ENCODE data around the gene GAL3ST3. TPM values are rescaled to one million over a fixed set of nuclear protein-coding genes. Genes with fewer than 3 reads are reported as not detected.

Gene GAL3ST3
- total and polyA plus RNA-seq, 2 experiments from 2014 or later = 15.6 to 63.4 TPM

DNA sequence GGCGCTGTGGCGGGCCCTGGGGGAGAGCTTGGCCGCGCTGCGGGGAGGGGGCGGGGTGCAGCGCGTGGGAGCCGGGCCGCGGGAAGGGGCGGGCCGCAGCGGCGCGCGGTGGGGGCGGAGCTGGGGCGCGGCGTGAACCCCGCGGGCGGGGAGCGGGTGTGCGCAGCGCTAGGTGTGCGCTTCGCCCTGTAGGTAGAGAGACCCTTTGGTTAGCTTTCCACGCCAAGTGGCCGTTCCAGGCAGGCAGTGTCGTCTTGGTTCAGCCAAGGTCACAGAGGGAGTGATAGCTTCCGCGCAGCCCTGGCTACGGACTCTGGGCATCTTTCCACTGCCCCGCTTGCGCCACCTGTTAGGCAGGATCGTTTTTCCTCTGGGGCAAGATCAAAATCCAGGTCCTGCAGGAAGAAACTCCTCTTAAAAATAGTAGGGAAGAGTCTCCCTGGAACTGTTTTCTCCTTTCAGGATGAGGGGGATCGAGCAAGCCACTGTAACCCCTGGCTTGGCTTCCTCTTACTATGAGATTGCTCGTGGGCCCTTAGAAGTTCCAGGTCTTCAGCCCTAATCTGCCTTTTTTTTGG is 46.2 kb downstream of the GAL3ST3 start:
- peaks cover 39% of the 10 kb centered on the region for H3K79me2 ChIP-seq (replicated peaks; ENCODE audit: insufficient read depth)
- H3K27ac ChIP-seq (ENCODE audit: low read depth) = peak overlapping the region; percentile 99
- peak overlapping the region; percentile 100 for H3K4me3 Mint-ChIP-seq
- peaks cover 13% of the 10 kb centered on the region for H3K27me3 Mint-ChIP-seq (ENCODE audit: insufficient read depth, low read depth, poor library complexity)
- TF ChIP-seq JUNB (IDR thresholded peaks at IDR 0.05; ENCODE audit: unreplicated experiment) (no peak), NANOG (IDR thresholded peaks at IDR 0.05; ENCODE audit: borderline replicate concordance) (no peak)
- TF ChIP-seq, protein P1, sequence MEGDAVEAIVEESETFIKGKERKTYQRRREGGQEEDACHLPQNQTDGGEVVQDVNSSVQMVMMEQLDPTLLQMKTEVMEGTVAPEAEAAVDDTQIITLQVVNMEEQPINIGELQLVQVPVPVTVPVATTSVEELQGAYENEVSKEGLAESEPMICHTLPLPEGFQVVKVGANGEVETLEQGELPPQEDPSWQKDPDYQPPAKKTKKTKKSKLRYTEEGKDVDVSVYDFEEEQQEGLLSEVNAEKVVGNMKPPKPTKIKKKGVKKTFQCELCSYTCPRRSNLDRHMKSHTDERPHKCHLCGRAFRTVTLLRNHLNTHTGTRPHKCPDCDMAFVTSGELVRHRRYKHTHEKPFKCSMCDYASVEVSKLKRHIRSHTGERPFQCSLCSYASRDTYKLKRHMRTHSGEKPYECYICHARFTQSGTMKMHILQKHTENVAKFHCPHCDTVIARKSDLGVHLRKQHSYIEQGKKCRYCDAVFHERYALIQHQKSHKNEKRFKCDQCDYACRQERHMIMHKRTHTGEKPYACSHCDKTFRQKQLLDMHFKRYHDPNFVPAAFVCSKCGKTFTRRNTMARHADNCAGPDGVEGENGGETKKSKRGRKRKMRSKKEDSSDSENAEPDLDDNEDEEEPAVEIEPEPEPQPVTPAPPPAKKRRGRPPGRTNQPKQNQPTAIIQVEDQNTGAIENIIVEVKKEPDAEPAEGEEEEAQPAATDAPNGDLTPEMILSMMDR (conservative IDR thresholded peaks at IDR 0.05; ENCODE audit: low read depth in 2 of 2) = peak in 1 of 2 experiments; percentile 14; a peak in 1 of 4 replicates
- no peaks in the 10 kb centered on the region for H3K9me3 Mint-ChIP-seq
- H3K36me3 ChIP-seq (ENCODE audit: insufficient read depth) = peaks cover 24% of the 10 kb centered on the region
- ATAC-seq (no peak; the same call in 2 of the 3 replicates), DNase-seq (ENCODE audit: low spot score) (peak; percentile 39)
- H3K4me3 ChIP-seq = peak overlapping the region; percentile 97
- H3K36me3 Mint-ChIP-seq (ENCODE audit: low read depth) = peaks cover 67% of the 10 kb centered on the region
- H3K27me3 ChIP-seq (ENCODE audit: insufficient read depth) = no peaks in the 10 kb centered on the region
- H3K4me1 Mint-ChIP-seq = peaks cover 22% of the 10 kb centered on the region
- H3K27ac Mint-ChIP-seq = peak overlapping the region; percentile 99
- H3F3A ChIP-seq (replicated peaks; ENCODE audit: low read depth) = peaks cover 18% of the 10 kb centered on the region; the same call in 1 of the 2 replicates
- H3K9me2 ChIP-seq (ENCODE audit: insufficient read depth) = no peaks in the 10 kb centered on the region
- H2AFZ ChIP-seq = peak overlapping the region; percentile 56; the same call in 1 of the 2 replicates
- H3K4me2 ChIP-seq = peak overlapping the region; percentile 93
- peaks cover 17% of the 10 kb centered on the region; the same call in 1 of the 2 replicates for H3K4me1 ChIP-seq (ENCODE audit: insufficient read depth)
- peaks cover 7% of the 10 kb centered on the region; the same call in 1 of the 2 replicates for H4K20me1 ChIP-seq (replicated peaks; ENCODE audit: insufficient read depth)

DNA sequence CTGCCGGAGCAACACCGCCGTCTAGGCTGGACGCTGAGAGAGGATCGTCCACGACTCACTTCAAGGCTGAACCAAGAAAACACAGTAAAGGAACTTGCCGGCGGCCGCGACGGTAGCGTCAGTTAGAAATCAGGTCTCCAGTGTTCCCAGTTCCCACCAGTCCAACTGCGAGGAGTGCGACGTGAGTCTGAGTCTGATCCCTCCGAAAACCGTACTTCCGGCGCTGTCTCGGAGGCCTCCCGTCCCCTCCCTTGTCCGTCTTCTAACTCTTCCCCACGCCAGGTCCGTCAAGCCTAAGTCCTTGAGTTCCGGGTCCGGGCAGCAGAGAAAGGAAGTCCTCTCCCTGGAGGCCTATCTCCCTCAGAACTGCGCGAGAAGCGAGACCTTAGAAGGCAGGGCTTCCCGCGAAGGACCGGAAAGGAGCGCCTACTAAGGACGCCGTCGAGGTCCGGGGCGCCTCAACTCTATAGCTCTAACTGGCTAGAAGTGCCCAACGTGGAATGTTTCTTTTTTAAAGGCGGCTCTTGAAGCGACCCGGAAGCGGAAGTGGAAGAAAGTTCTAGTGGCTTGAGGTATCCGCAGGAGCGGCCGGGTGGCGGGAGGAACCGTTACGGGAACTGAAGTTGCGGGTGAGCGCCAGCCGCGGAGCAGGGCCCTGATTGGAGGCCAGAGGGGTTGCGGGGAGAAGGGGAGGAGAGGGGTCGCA is 46.9 kb downstream of the GAL3ST3 start, which contains the start of the genes BANF1 and EIF1AD:
Gene BANF1 (plus strand): TSS at position 562 of the 706 bp plus-strand sequence. CDS start 748 bp downstream, outside the sequence.
Gene EIF1AD (minus strand): TSS at position 216 of the 706 bp plus-strand sequence. CDS start 1,768 bp downstream, outside the sequence.
- peak within 1 kb of the TSS; percentile 99 for H3K27ac ChIP-seq (ENCODE audit: low read depth)
- Mint-ChIP-seq H3K9me3 (no peaks in the 10 kb centered on the region), H3K4me3 (peak within 1 kb of the TSS; percentile 100), H3K27me3 (ENCODE audit: insufficient read depth, low read depth, poor library complexity) (peaks cover 14% of the 10 kb centered on the region), H3K4me1 (peaks cover 17% of the 10 kb centered on the region), H3K27ac (peak within 1 kb of the TSS; percentile 99), H3K36me3 (ENCODE audit: low read depth) (peaks cover 73% of the 10 kb centered on the region)
- peaks cover 24% of the 10 kb centered on the region for H3K36me3 ChIP-seq (ENCODE audit: insufficient read depth)
- DNase-seq (ENCODE audit: low spot score) (peak; percentile 98), ATAC-seq (peak; percentile 91)
- no peaks in the 10 kb centered on the region for H3K9me2 ChIP-seq (ENCODE audit: insufficient read depth)
- H3K79me2 ChIP-seq (replicated peaks; ENCODE audit: insufficient read depth) = peaks cover 39% of the 10 kb centered on the region
- H3K4me2 ChIP-seq = peak within 1 kb of the TSS; percentile 93
- peak within 1 kb of the TSS; percentile 97 for H3K4me3 ChIP-seq
- H4K20me1 ChIP-seq (replicated peaks; ENCODE audit: insufficient read depth) = peaks cover 7% of the 10 kb centered on the region; the same call in 1 of the 2 replicates
- peaks cover 18% of the 10 kb centered on the region; the same call in 1 of the 2 replicates for H3F3A ChIP-seq (replicated peaks; ENCODE audit: low read depth)
- peak within 1 kb of the TSS; percentile 89 for H2AFZ ChIP-seq
- H3K27me3 ChIP-seq (ENCODE audit: insufficient read depth) = no peaks in the 10 kb centered on the region
- H3K4me1 ChIP-seq (ENCODE audit: insufficient read depth) = peaks cover 16% of the 10 kb centered on the region; the same call in 1 of the 2 replicates
- TF ChIP-seq STAT1 (IDR thresholded peaks at IDR 0.05; ENCODE audit: unreplicated experiment) = no peak
- TF ChIP-seq ETS1 (IDR thresholded peaks at IDR 0.05) = peak; percentile 87
- TF ChIP-seq, protein P1 (conservative IDR thresholded peaks at IDR 0.05; ENCODE audit: low read depth in 2 of 2) = no peak
- TF ChIP-seq POLR2AphosphoS5 (IDR thresholded peaks at IDR 0.05; ENCODE audit: low read depth) = peak; percentile 81
- TF ChIP-seq, protein P2, sequence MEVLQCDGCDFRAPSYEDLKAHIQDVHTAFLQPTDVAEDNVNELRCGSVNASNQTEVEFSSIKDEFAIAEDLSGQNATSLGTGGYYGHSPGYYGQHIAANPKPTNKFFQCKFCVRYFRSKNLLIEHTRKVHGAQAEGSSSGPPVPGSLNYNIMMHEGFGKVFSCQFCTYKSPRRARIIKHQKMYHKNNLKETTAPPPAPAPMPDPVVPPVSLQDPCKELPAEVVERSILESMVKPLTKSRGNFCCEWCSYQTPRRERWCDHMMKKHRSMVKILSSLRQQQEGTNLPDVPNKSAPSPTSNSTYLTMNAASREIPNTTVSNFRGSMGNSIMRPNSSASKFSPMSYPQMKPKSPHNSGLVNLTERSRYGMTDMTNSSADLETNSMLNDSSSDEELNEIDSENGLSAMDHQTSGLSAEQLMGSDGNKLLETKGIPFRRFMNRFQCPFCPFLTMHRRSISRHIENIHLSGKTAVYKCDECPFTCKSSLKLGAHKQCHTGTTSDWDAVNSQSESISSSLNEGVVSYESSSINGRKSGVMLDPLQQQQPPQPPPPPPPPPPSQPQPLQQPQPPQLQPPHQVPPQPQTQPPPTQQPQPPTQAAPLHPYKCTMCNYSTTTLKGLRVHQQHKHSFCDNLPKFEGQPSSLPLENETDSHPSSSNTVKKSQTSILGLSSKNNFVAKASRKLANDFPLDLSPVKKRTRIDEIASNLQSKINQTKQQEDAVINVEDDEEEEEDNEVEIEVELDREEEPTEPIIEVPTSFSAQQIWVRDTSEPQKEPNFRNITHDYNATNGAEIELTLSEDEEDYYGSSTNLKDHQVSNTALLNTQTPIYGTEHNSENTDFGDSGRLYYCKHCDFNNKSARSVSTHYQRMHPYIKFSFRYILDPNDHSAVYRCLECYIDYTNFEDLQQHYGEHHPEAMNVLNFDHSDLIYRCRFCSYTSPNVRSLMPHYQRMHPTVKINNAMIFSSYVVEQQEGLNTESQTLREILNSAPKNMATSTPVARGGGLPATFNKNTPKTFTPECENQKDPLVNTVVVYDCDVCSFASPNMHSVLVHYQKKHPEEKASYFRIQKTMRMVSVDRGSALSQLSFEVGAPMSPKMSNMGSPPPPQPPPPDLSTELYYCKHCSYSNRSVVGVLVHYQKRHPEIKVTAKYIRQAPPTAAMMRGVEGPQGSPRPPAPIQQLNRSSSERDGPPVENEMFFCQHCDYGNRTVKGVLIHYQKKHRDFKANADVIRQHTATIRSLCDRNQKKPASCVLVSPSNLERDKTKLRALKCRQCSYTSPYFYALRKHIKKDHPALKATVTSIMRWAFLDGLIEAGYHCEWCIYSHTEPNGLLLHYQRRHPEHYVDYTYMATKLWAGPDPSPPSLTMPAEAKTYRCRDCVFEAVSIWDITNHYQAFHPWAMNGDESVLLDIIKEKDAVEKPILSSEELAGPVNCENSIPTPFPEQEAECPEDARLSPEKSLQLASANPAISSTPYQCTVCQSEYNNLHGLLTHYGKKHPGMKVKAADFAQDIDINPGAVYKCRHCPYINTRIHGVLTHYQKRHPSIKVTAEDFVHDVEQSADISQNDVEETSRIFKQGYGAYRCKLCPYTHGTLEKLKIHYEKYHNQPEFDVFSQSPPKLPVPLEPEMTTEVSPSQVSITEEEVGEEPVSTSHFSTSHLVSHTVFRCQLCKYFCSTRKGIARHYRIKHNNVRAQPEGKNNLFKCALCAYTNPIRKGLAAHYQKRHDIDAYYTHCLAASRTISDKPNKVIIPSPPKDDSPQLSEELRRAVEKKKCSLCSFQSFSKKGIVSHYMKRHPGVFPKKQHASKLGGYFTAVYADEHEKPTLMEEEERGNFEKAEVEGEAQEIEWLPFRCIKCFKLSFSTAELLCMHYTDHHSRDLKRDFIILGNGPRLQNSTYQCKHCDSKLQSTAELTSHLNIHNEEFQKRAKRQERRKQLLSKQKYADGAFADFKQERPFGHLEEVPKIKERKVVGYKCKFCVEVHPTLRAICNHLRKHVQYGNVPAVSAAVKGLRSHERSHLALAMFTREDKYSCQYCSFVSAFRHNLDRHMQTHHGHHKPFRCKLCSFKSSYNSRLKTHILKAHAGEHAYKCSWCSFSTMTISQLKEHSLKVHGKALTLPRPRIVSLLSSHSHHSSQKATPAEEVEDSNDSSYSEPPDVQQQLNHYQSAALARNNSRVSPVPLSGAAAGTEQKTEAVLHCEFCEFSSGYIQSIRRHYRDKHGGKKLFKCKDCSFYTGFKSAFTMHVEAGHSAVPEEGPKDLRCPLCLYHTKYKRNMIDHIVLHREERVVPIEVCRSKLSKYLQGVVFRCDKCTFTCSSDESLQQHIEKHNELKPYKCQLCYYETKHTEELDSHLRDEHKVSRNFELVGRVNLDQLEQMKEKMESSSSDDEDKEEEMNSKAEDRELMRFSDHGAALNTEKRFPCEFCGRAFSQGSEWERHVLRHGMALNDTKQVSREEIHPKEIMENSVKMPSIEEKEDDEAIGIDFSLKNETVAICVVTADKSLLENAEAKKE (CRISPR knock-in tag; IDR thresholded peaks at IDR 0.05) = no peak
- TF ChIP-seq ZNF114 (CRISPR knock-in tag; IDR thresholded peaks at IDR 0.05) = peak; percentile 92
